DMS53 treated with DMSO at 0.1 percent for 48 hours (cell line): ENCODE measurements around the gene SMARCC1.

Experiments used
- DNase-seq: peaks from one replicate; lab custom pipeline; 2025; ENCODE audit not compliant: unreplicated experiment; lab: John Stamatoyannopoulos, UW

The SMARCC1 gene

GRCh38 chr3:47554335-47554734 is 227.4 kb downstream of the SMARCC1 start:
- DNase-seq, result no peak

DNA sequence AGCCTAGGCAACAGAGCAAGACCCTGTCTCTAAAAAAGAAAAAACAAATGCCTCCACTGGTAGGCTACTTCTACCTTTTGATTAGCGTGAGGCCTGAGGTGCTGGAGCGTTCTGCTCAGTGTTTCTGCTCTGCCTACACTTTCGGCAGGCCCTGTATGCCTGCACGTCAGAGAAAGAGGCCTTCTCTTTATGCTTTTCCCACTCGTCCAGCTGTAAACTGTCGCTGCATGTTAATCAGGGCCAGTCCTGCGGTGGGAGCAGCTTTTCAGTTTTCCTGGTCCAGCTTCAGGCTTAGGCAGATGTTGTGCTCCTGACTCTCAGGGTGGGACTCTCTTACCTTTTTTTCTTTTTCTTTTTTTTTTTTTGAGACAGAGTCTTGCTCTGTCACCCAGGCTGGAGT is 228.3 kb downstream of the SMARCC1 start:
- DNase-seq, result no peak

DNA sequence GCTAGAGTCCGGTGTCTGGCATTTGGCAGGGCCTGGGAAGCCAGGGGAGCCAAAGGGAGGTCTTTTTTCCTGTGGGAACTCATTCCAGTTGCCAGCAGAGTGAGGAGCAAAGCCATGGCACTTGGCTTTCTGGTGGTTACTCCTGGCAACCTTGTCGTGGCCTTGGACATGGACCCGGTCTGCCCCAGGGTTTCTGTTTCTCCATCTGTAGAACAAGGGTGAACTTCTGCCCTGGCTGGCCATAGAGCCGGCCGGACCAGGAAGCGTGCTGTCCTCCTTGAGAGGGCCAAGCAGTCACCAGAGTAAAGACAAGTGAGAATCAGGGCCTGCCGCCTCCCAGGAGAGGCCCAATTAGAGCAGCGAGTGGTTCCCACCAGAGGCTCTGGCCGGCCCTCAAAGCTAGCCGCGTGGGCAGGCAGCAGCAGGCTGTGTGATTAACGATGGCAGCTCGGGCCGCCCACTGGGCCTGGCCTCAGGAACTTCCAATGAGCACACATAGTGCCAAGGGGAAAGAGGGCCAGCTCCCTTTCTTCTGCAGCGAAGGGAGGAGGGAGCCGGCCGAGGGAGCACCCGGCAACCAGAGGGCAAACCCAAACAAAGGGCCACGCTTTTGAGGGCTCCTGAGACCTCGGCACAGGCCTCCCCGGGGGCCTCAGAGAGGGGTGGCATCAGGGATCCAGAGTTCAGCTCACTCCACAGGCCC is 239.1 kb downstream of the SMARCC1 start:
- DNase-seq, result no peak

DNA sequence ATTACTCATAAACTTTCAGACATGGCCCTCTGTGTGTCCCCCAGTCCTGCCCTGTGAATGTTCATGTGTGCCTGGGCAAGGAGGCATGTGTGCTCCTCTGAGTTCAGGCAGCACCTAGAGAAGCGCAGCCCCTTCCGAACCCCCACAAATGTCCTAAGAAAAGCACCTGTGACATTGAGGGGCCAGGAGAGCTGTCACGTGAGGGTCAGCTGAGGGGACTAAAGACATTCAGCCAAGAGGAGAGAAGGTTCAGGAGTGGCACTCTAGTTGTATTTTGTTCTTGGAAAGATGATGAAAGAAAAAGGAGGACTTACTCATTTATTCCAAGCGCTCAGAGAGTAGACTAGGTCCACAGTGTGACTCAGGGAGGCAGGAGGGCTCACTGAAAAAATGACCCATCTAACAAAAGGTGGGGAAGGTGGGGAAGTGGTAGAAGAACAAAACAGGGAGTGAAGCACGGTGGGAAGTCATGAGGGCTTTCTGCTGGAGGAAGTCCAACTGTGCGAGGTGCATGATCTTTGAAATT is 240.0 kb downstream of the SMARCC1 start:
- no peak for DNase-seq

DNA sequence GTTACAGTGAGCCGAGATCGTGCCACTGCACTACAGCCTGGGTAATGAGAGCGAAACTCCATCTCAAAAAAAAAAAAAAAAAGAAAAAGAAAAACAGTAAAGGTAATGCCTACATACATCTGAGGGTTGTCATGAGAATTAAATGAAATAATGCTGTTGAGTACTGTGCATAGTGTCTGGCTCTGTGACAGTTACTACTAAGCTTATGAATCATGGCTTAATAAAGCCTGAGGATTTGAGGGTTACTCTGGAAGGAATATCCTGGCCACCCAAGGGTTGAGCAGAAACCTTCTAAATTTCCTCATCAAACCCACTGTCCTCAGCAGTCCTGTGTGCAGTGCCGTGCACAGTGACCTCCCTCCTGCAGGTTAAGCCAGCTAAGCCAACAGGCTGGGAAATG is 241.4 kb downstream of the SMARCC1 start:
- no peak for DNase-seq

DNA sequence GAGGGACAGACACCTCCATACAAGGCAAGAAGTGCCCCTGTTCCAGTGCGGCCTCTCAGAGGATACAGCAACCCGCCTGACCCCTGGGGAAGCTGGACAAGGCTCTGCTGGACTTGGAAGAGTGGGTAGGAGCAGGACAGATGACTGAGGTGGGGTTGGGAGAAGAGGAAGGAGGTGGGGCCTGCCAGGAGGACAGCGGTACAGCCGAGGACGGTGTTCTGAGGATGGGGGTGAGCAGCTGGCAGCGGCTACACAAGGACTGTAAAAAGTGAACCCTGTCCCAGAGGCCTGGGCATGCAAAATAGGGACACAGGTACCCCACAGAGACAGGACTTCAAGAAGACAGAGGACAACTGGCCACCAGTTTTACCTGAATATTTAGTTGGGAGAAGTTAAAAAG is 244.7 kb downstream of the SMARCC1 start:
- no peak for DNase-seq

- no peak for DNase-seq
Measured at GRCh38 chr3:47536221-47536891, 245.3 kb downstream of the SMARCC1 start.
